ENCODE measurements around the gene PTH2. TPM values are rescaled to one million over a fixed set of nuclear protein-coding genes. Genes with fewer than 3 reads are reported as not detected.

The PTH2 gene
- polyA plus RNA-seq, 1 donor (not counting 4 experiments of a cell fraction or from before 2014, with no cell fraction given) = not detected

DNA sequence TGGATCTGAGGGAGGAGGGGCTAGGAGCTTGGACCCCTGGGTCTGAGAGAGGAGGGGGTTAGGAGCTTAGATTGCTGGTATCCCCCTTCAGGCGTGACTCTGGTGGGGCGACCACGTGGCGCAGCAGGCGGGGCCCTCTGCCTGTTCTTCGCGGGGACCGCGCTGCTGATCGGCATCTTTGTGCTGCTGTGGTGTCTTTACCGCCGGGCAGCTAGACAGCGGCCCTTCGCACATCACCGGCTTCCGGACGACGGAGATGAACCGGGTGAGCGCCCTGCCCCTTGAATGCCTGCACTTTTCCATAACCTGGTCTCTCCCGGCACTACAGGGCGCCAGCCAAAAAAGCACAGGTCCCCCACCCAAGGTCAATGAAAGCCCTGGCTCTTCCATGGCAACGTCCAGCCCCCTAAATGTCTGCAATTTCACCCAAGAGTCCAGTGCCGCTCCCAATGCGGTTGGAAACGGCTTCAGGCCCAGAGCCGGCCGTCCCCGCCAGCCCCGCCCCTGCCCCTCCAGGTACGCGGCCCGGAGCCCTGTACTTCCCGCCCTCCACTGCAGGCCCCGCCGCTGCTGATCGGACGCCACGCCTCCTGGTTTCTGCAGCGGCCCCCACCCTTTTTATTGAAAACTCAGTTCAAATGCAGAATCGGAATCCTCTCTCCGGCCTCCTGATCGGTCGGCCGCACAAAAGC, 4.8 kb upstream of the PTH2 start:
- TF ChIP-seq, protein P1, sequence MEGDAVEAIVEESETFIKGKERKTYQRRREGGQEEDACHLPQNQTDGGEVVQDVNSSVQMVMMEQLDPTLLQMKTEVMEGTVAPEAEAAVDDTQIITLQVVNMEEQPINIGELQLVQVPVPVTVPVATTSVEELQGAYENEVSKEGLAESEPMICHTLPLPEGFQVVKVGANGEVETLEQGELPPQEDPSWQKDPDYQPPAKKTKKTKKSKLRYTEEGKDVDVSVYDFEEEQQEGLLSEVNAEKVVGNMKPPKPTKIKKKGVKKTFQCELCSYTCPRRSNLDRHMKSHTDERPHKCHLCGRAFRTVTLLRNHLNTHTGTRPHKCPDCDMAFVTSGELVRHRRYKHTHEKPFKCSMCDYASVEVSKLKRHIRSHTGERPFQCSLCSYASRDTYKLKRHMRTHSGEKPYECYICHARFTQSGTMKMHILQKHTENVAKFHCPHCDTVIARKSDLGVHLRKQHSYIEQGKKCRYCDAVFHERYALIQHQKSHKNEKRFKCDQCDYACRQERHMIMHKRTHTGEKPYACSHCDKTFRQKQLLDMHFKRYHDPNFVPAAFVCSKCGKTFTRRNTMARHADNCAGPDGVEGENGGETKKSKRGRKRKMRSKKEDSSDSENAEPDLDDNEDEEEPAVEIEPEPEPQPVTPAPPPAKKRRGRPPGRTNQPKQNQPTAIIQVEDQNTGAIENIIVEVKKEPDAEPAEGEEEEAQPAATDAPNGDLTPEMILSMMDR (optimal IDR thresholded peaks at IDR 0.05 in 1 of 3, IDR thresholded peaks at IDR 0.05 in 1 of 3, conservative IDR thresholded peaks at IDR 0.05 in 1 of 3; ENCODE audit: extremely low read depth in 1 of 3, insufficient read depth in 2 of 3, low read length in 3 of 3) = no peak
- TF ChIP-seq EZH2 (IDR thresholded peaks at IDR 0.05; ENCODE audit: low read length) = peak; percentile 23
- Histone ChIP-seq H3K4me1 (ENCODE audit: control insufficient read depth, extremely low read depth, insufficient read depth, low read length) (peaks cover 7% of the 10 kb centered on the region), H3K9me3 (ENCODE audit: control insufficient read depth, low read depth, low read length) (no peaks in the 10 kb centered on the region), H4K20me1 (ENCODE audit: control insufficient read depth, extremely low read depth, insufficient read depth, low read length) (no peaks in the 10 kb centered on the region), H3K27me3 (ENCODE audit: control insufficient read depth, extremely low read depth, insufficient read depth, low read length) (peaks cover 92% of the 10 kb centered on the region), H3K4me3 (ENCODE audit: control insufficient read depth in 2 of 3, extremely low read depth in 1 of 3, insufficient read depth in 2 of 3, low read depth in 1 of 3, low read length in 3 of 3) (peak overlapping the region in 2 of 3 experiments; percentile 13 to 29), H3K9ac (ENCODE audit: control insufficient read depth, extremely low read depth, insufficient read depth, low read length) (no peak overlapping the region), H3K79me2 (ENCODE audit: control insufficient read depth, insufficient read depth, low read length) (no peaks in the 10 kb centered on the region), H3K9me1 (ENCODE audit: control insufficient read depth, extremely low read depth, insufficient read depth, low read length) (no peaks in the 10 kb centered on the region), H3K36me3 (ENCODE audit: control insufficient read depth in 2 of 2, extremely low read depth in 1 of 2, insufficient read depth in 2 of 2, low read length in 2 of 2) (no peaks in the 10 kb centered on the region), H3K27ac (ENCODE audit: control insufficient read depth, insufficient read depth, low read length) (no peak overlapping the region), H2AFZ (ENCODE audit: control insufficient read depth, low read length) (peak overlapping the region; percentile 63), H3K4me2 (ENCODE audit: control insufficient read depth, extremely low read depth, insufficient read depth, low read depth, low read length) (peak overlapping the region; percentile 83)
- FAIRE-seq (no peak), DNase-seq (ENCODE audit: low read depth, low spot score) (no peak)
- dilution Hi-C loops (cut with MboI; ENCODE audit: extremely low pct_ligation_motif_present, low sequenced_read_pairs) = no loop called here

DNA sequence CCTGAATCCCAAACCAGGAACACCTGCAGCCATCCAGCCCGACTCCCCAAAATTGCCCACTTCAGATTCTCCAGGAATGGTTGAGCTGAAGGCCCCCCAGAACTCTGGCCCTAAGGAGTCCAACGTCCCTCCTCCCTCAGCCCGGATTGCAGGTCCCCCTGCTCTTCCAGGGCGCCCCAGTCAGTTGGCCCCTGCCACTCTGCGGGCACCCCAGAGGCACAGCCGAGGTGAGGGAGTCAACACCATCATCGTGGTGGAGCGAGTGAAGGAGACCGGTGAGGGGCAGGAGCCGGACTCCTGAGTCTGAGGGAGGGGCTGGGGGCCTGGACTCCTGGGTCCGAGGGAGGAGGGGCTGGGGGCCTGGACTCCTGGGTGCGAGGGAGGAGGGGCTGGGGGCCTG, 4.1 kb upstream of the PTH2 start:
- H3K9ac ChIP-seq (ENCODE audit: control insufficient read depth, extremely low read depth, insufficient read depth, low read length) = no peak overlapping the region
- H3K9me1 ChIP-seq (ENCODE audit: control insufficient read depth, extremely low read depth, insufficient read depth, low read length) = no peaks in the 10 kb centered on the region
- H3K4me3 ChIP-seq (ENCODE audit: control insufficient read depth in 2 of 3, extremely low read depth in 1 of 3, insufficient read depth in 2 of 3, low read depth in 1 of 3, low read length in 3 of 3) = no peak overlapping the region
- no peaks in the 10 kb centered on the region for H3K9me3 ChIP-seq (ENCODE audit: control insufficient read depth, low read depth, low read length)
- no peak overlapping the region for H2AFZ ChIP-seq (ENCODE audit: control insufficient read depth, low read length)
- H3K79me2 ChIP-seq (ENCODE audit: control insufficient read depth, insufficient read depth, low read length) = no peaks in the 10 kb centered on the region
- DNase-seq (ENCODE audit: low read depth, low spot score) (no peak), FAIRE-seq (no peak)
- peaks cover 92% of the 10 kb centered on the region for H3K27me3 ChIP-seq (ENCODE audit: control insufficient read depth, extremely low read depth, insufficient read depth, low read length)
- no peaks in the 10 kb centered on the region for H3K36me3 ChIP-seq (ENCODE audit: control insufficient read depth in 2 of 2, extremely low read depth in 1 of 2, insufficient read depth in 2 of 2, low read length in 2 of 2)
- peaks cover 7% of the 10 kb centered on the region for H3K4me1 ChIP-seq (ENCODE audit: control insufficient read depth, extremely low read depth, insufficient read depth, low read length)
- H3K27ac ChIP-seq (ENCODE audit: control insufficient read depth, insufficient read depth, low read length) = no peak overlapping the region
- dilution Hi-C loops (cut with MboI; ENCODE audit: extremely low pct_ligation_motif_present, low sequenced_read_pairs) = no loop called here
- TF ChIP-seq, protein P1 (optimal IDR thresholded peaks at IDR 0.05 in 1 of 3, IDR thresholded peaks at IDR 0.05 in 1 of 3, conservative IDR thresholded peaks at IDR 0.05 in 1 of 3; ENCODE audit: extremely low read depth in 1 of 3, insufficient read depth in 2 of 3, low read length in 3 of 3) = no peak
- no peak for TF ChIP-seq EZH2 (IDR thresholded peaks at IDR 0.05; ENCODE audit: low read length)
- H3K4me2 ChIP-seq (ENCODE audit: control insufficient read depth, extremely low read depth, insufficient read depth, low read depth, low read length) = no peak overlapping the region
- H4K20me1 ChIP-seq (ENCODE audit: control insufficient read depth, extremely low read depth, insufficient read depth, low read length) = no peaks in the 10 kb centered on the region

All from keratinocyte (primary cell).